ENCODE results near the gene RASGEF1B. TPM values are rescaled to one million over a fixed set of nuclear protein-coding genes. Genes with fewer than 3 reads are reported as not detected.
"Not testable (repeated sequence)": the region's sequence is repeated elsewhere in the genome, so short reads cannot be mapped to it uniquely, and the experiment has no call there.

The RASGEF1B gene
- total and polyA plus RNA-seq, 2 experiments from 2014 or later, result 2.9 to 4.6 TPM

GRCh38 chr4:81408341-81408740 lies 63.4 kb downstream of the RASGEF1B start:
- H3K36me3 ChIP-seq, result no peaks in the 10 kb centered on the region

GRCh38 chr4:81407726-81408125 lies 64.0 kb downstream of the RASGEF1B start:
- no peak for TF ChIP-seq CTCF (IDR thresholded peaks at IDR 0.05; ENCODE audit: low read depth, low read length)
- H3K27me3 ChIP-seq, result no peaks in the 10 kb centered on the region
- no peaks in the 10 kb centered on the region for H3K36me3 ChIP-seq
- H3K4me1 ChIP-seq (ENCODE audit: low read depth), result no peaks in the 10 kb centered on the region
- no peaks in the 10 kb centered on the region for H3K9me3 ChIP-seq (ENCODE audit: low read depth)
- DNase-seq (ENCODE audit: low read depth in 1 of 2, low spot score in 1 of 2), result no peak
- no peak overlapping the region for H3K4me3 ChIP-seq
- no peak overlapping the region for H3K27ac ChIP-seq

More at GRCh38 chr4:81408341-81408740, 63.4 kb downstream of the RASGEF1B start:
- Histone ChIP-seq H3K27me3 (no peaks in the 10 kb centered on the region), H3K4me3 (no peak overlapping the region), H3K27ac (no peak overlapping the region), H3K4me1 (ENCODE audit: low read depth) (no peaks in the 10 kb centered on the region), H3K9me3 (ENCODE audit: low read depth) (no peaks in the 10 kb centered on the region)
- DNase-seq (ENCODE audit: low read depth in 1 of 2, low spot score in 1 of 2), result no peak
- no peak for TF ChIP-seq CTCF (IDR thresholded peaks at IDR 0.05; ENCODE audit: low read depth, low read length)

- H3K4me3 ChIP-seq; H3K27me3 ChIP-seq; DNase-seq (ENCODE audit: low read depth in 1 of 2, low spot score in 1 of 2); H3K4me1 ChIP-seq (ENCODE audit: low read depth); H3K9me3 ChIP-seq (ENCODE audit: low read depth); H3K36me3 ChIP-seq; H3K27ac ChIP-seq: not testable (repeated sequence)
These were observed 65.2 kb downstream of the RASGEF1B start for GRCh38 chr4:81406481-81406880.

GRCh38 chr4:81405900-81406401 lies 65.8 kb downstream of the RASGEF1B start:
- TF ChIP-seq CTCF (IDR thresholded peaks at IDR 0.05; ENCODE audit: low read depth, low read length), result peak; percentile 65
- no peak overlapping the region for H3K27ac ChIP-seq
- no peaks in the 10 kb centered on the region for H3K27me3 ChIP-seq
- no peaks in the 10 kb centered on the region for H3K36me3 ChIP-seq
- no peaks in the 10 kb centered on the region for H3K4me1 ChIP-seq (ENCODE audit: low read depth)
- H3K4me3 ChIP-seq, result peak overlapping the region; percentile 23
- DNase-seq (ENCODE audit: low read depth in 1 of 2, low spot score in 1 of 2), result peak; percentile 86 to 89
- no peaks in the 10 kb centered on the region for H3K9me3 ChIP-seq (ENCODE audit: low read depth)

GRCh38 chr4:81404741-81405140 lies 67.0 kb downstream of the RASGEF1B start:
- H3K4me1 ChIP-seq (ENCODE audit: low read depth), result peaks cover 5% of the 10 kb centered on the region
- no peak for TF ChIP-seq CTCF (IDR thresholded peaks at IDR 0.05; ENCODE audit: low read depth, low read length)
- DNase-seq (ENCODE audit: low read depth in 1 of 2, low spot score in 1 of 2), result no peak
- no peak overlapping the region for H3K27ac ChIP-seq
- H3K27me3 ChIP-seq, result no peaks in the 10 kb centered on the region
- no peaks in the 10 kb centered on the region for H3K36me3 ChIP-seq
- H3K4me3 ChIP-seq, result no peak overlapping the region
- no peaks in the 10 kb centered on the region for H3K9me3 ChIP-seq (ENCODE audit: low read depth)

GRCh38 chr4:81404294-81404693 lies 67.4 kb downstream of the RASGEF1B start:
- no peaks in the 10 kb centered on the region for H3K36me3 ChIP-seq
- H3K9me3 ChIP-seq (ENCODE audit: low read depth), result no peaks in the 10 kb centered on the region
- peaks cover 5% of the 10 kb centered on the region for H3K4me1 ChIP-seq (ENCODE audit: low read depth)
- DNase-seq (ENCODE audit: low read depth in 1 of 2, low spot score in 1 of 2), result peak in 1 of 2 donors; percentile 16
- H3K4me3 ChIP-seq, result no peak overlapping the region
- H3K27ac ChIP-seq, result no peak overlapping the region
- H3K27me3 ChIP-seq, result no peaks in the 10 kb centered on the region
- TF ChIP-seq CTCF (IDR thresholded peaks at IDR 0.05; ENCODE audit: low read depth, low read length), result peak; percentile 31

Measured in cardiac muscle cell (in vitro differentiated cells and primary cell).